Left ventricle myocardium inferior (tissue), 1 donor: Measurements from ENCODE around the gene ZNF668. TPM values are rescaled to one million over a fixed set of nuclear protein-coding genes. Genes with fewer than 3 reads are reported as not detected.
A peak's percentile ranks its signal among the peaks of the same experiment; 100 is the strongest.

Experiments
- DNase-seq: peaks from one replicate; pipeline ENCODE4 v3.0.0-alpha.2; 2020
- H3K27ac ChIP-seq: fragments of 200-600 bp; replicated peaks from 2 replicates; pipeline ENCODE4 v1.8.0; 2021
- H3K27me3 ChIP-seq: fragments of 200-600 bp; 2 replicates; pipeline ENCODE4 v1.8.0; 2021; ENCODE audit warnings: low read depth
- H3K36me3 ChIP-seq: fragments of 200-600 bp; 2 replicates; pipeline ENCODE4 v1.8.0; 2021
- H3K4me1 ChIP-seq: fragments of 200-600 bp; 2 replicates; pipeline ENCODE4 v1.8.0; 2021
- H3K4me3 ChIP-seq: fragments of 200-600 bp; 2 replicates; pipeline ENCODE4 v1.8.0; 2021; ENCODE audit warnings: mild to moderate bottlenecking, moderate library complexity
- H3K9me3 ChIP-seq: fragments of 200-600 bp; replicated peaks from 2 replicates; pipeline ENCODE4 v1.8.0; 2021
- CTCF ChIP-seq: fragments of 200-600 bp; IDR thresholded peaks from 2 replicates; pipeline ENCODE4 v1.8.0; 2021; ENCODE audit warnings: antibody characterized with exemption, mild to moderate bottlenecking, borderline replicate concordance
- intact Hi-C: fragments of 100-400 bp; cut with micrococcal nuclease; formaldehyde crosslinking; loops from one replicate; pipeline ENCODE4 v1.11.0; 2022
- total RNA-seq: library from RNA; stranded (reverse); fragmentation: NEBNext Ultra II Directional; extraction: Animal tissue kit (Norgen Biotek cat#: 25700); gene quantifications from one replicate; pipeline ENCODE4 v1.2.1, GENCODE V29; 2021
- donor health status: DM: no; HTN: yes; CAD: no; lungs with severe emphysema.

The ZNF668 gene
- total RNA-seq, 1 donor from 2014 or later, result 5.3 TPM

GRCh38 chr16:31029272-31029671 lies 44.8 kb downstream of the ZNF668 start:
- H3K36me3 ChIP-seq, result no peaks in the 10 kb centered on the region
- no peak overlapping the region for H3K4me3 ChIP-seq
- H3K4me1 ChIP-seq, result peaks cover 20% of the 10 kb centered on the region
- H3K27ac ChIP-seq, result no peak overlapping the region
- no peak for TF ChIP-seq CTCF
- DNase-seq, result no peak
- no peaks in the 10 kb centered on the region for H3K9me3 ChIP-seq
- no peaks in the 10 kb centered on the region for H3K27me3 ChIP-seq
- intact Hi-C loops, result no loop called here

- H3K27ac ChIP-seq, result no peak overlapping the region
- H3K36me3 ChIP-seq, result no peaks in the 10 kb centered on the region
- DNase-seq, result no peak
- peaks cover 10% of the 10 kb centered on the region for H3K4me1 ChIP-seq
- intact Hi-C loops, result no loop called here
- no peak overlapping the region for H3K4me3 ChIP-seq
- H3K27me3 ChIP-seq, result no peaks in the 10 kb centered on the region
- no peaks in the 10 kb centered on the region for H3K9me3 ChIP-seq
- no peak for TF ChIP-seq CTCF
Measured at GRCh38 chr16:31025339-31025738, 48.7 kb downstream of the ZNF668 start.

GRCh38 chr16:31023627-31024226 lies 50.3 kb downstream of the ZNF668 start:
- Histone ChIP-seq H3K36me3 (no peaks in the 10 kb centered on the region), H3K4me1 (peaks cover 10% of the 10 kb centered on the region), H3K27ac (no peak overlapping the region), H3K4me3 (no peak overlapping the region), H3K27me3 (no peaks in the 10 kb centered on the region), H3K9me3 (no peaks in the 10 kb centered on the region)
- no peak for TF ChIP-seq CTCF
- intact Hi-C loops, result no loop called here
- DNase-seq, result no peak

- Histone ChIP-seq H3K27me3 (peaks cover under 1% of the 10 kb centered on the region), H3K4me1 (peaks cover 10% of the 10 kb centered on the region), H3K27ac (peak overlapping the region; percentile 33), H3K4me3 (no peak overlapping the region), H3K9me3 (no peaks in the 10 kb centered on the region), H3K36me3 (no peaks in the 10 kb centered on the region)
- TF ChIP-seq CTCF, result no peak
- intact Hi-C loops, result no loop called here
- no peak for DNase-seq
Measured at GRCh38 chr16:31023252-31023602, 50.8 kb downstream of the ZNF668 start.

- no peak overlapping the region for H3K4me3 ChIP-seq
- peaks cover 5% of the 10 kb centered on the region for H3K27me3 ChIP-seq
- peaks cover 10% of the 10 kb centered on the region for H3K4me1 ChIP-seq
- no peaks in the 10 kb centered on the region for H3K36me3 ChIP-seq
- H3K27ac ChIP-seq, result peak overlapping the region; percentile 33
- no peaks in the 10 kb centered on the region for H3K9me3 ChIP-seq
- TF ChIP-seq CTCF, result no peak
- no peak for DNase-seq
- intact Hi-C loops, result no loop called here
Measured at GRCh38 chr16:31022544-31023251, 51.3 kb downstream of the ZNF668 start.
